GM12878 (cell line): ENCODE measurements around the gene RALGPS1.

Source experiments
- RAD51 ChIP-seq: fragments of 450-650 bp; IDR thresholded peaks from 2 replicates; pipeline ENCODE4 v1.6.1; 2016; ENCODE audit warnings: moderate library complexity, mild to moderate bottlenecking, inconsistent platforms
- TF ChIP-seq, protein P1 (sequence below): IDR thresholded peaks from 2 replicates; pipeline ENCODE4 v1.6.1; 2012; ENCODE audit warnings: low read depth, low read length, improper control_type of control experiment
- TF ChIP-seq, protein P2 (sequence below), 3 experiments: IDR thresholded peaks in 2 of 3; conservative IDR thresholded peaks in 1 of 3; 2 replicates each; pipeline ENCODE4 v1.5.1; 2011; ENCODE audit warnings: low read depth in 3 of 3, low read length in 3 of 3, mild to moderate bottlenecking in 3 of 3, control low read depth in 2 of 3, moderate library complexity in 2 of 3, inconsistent platforms in 1 of 3, mixed read lengths in 1 of 3; ENCODE audit not compliant: control insufficient read depth in 2 of 3, insufficient read depth in 1 of 3; ENCODE audit errors: extremely low read depth in 1 of 3
- TF ChIP-seq, protein P3 (sequence below): IDR thresholded peaks from 2 replicates; pipeline ENCODE4 v1.6.1; 2011; ENCODE audit warnings: low read depth, low read length, improper control_type of control experiment, borderline replicate concordance
- TF ChIP-seq, protein P4 (sequence below): IDR thresholded peaks from 2 replicates; pipeline ENCODE4 v1.6.1; 2012; ENCODE audit warnings: mild to moderate bottlenecking, low read depth, low read length

DNA sequence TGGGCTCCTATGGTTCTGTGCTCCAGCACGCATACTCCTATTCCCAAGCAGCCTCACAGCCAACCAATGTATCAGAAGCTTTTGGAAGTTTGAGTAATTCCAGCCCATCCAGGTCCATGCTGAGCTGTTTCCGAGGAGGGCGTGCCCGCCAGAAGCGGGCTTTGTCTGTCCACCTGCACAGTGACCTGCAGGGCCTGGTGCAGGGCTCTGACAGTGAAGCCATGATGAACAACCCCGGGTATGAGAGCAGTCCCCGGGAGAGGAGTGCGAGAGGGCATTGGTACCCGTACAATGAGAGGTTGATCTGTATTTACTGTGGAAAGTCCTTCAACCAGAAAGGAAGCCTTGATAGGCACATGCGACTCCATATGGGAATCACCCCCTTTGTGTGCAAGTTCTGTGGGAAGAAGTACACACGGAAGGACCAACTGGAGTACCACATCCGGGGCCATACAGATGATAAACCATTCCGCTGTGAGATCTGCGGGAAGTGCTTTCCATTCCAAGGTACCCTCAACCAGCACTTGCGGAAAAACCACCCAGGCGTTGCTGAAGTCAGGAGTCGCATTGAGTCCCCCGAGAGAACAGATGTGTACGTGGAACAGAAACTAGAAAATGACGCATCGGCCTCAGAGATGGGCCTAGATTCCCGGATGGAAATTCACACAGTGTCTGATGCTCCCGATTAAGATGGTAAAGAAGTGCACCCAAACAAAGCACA is 34.2 kb upstream of the RALGPS1 start:
- TF ChIP-seq, protein P1, sequence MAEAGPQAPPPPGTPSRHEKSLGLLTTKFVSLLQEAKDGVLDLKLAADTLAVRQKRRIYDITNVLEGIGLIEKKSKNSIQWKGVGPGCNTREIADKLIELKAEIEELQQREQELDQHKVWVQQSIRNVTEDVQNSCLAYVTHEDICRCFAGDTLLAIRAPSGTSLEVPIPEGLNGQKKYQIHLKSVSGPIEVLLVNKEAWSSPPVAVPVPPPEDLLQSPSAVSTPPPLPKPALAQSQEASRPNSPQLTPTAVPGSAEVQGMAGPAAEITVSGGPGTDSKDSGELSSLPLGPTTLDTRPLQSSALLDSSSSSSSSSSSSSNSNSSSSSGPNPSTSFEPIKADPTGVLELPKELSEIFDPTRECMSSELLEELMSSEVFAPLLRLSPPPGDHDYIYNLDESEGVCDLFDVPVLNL: no peak
- TF ChIP-seq, protein P2, sequence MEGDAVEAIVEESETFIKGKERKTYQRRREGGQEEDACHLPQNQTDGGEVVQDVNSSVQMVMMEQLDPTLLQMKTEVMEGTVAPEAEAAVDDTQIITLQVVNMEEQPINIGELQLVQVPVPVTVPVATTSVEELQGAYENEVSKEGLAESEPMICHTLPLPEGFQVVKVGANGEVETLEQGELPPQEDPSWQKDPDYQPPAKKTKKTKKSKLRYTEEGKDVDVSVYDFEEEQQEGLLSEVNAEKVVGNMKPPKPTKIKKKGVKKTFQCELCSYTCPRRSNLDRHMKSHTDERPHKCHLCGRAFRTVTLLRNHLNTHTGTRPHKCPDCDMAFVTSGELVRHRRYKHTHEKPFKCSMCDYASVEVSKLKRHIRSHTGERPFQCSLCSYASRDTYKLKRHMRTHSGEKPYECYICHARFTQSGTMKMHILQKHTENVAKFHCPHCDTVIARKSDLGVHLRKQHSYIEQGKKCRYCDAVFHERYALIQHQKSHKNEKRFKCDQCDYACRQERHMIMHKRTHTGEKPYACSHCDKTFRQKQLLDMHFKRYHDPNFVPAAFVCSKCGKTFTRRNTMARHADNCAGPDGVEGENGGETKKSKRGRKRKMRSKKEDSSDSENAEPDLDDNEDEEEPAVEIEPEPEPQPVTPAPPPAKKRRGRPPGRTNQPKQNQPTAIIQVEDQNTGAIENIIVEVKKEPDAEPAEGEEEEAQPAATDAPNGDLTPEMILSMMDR (IDR thresholded peaks at IDR 0.05 in 2 of 3, conservative IDR thresholded peaks at IDR 0.05 in 1 of 3; ENCODE audit: control insufficient read depth in 2 of 3, extremely low read depth in 1 of 3, insufficient read depth in 1 of 3, low read depth in 3 of 3, low read length in 3 of 3): no peak
- TF ChIP-seq, protein P3, sequence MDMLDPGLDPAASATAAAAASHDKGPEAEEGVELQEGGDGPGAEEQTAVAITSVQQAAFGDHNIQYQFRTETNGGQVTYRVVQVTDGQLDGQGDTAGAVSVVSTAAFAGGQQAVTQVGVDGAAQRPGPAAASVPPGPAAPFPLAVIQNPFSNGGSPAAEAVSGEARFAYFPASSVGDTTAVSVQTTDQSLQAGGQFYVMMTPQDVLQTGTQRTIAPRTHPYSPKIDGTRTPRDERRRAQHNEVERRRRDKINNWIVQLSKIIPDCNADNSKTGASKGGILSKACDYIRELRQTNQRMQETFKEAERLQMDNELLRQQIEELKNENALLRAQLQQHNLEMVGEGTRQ: no peak
- TF ChIP-seq RAD51: no peak
- TF ChIP-seq, protein P4, sequence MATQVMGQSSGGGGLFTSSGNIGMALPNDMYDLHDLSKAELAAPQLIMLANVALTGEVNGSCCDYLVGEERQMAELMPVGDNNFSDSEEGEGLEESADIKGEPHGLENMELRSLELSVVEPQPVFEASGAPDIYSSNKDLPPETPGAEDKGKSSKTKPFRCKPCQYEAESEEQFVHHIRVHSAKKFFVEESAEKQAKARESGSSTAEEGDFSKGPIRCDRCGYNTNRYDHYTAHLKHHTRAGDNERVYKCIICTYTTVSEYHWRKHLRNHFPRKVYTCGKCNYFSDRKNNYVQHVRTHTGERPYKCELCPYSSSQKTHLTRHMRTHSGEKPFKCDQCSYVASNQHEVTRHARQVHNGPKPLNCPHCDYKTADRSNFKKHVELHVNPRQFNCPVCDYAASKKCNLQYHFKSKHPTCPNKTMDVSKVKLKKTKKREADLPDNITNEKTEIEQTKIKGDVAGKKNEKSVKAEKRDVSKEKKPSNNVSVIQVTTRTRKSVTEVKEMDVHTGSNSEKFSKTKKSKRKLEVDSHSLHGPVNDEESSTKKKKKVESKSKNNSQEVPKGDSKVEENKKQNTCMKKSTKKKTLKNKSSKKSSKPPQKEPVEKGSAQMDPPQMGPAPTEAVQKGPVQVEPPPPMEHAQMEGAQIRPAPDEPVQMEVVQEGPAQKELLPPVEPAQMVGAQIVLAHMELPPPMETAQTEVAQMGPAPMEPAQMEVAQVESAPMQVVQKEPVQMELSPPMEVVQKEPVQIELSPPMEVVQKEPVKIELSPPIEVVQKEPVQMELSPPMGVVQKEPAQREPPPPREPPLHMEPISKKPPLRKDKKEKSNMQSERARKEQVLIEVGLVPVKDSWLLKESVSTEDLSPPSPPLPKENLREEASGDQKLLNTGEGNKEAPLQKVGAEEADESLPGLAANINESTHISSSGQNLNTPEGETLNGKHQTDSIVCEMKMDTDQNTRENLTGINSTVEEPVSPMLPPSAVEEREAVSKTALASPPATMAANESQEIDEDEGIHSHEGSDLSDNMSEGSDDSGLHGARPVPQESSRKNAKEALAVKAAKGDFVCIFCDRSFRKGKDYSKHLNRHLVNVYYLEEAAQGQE: no peak
